H1 (cell line): ENCODE data around the gene RAB3A. TPM values are rescaled to one million over a fixed set of nuclear protein-coding genes. Genes with fewer than 3 reads are reported as not detected.

Source experiments
- POLR2A ChIP-seq, 2 experiments: IDR thresholded peaks; 1 replicate in 1 of 2; 2 replicates in 1 of 2; pipeline ENCODE4 v1.6.1; 2011; ENCODE audit warnings: low read depth in 2 of 2, low read length in 2 of 2, mild to moderate bottlenecking in 2 of 2; ENCODE audit errors: control extremely low read depth in 1 of 2
- RBBP5 ChIP-seq: IDR thresholded peaks from 2 replicates; pipeline ENCODE4 v1.7.1; 2012; ENCODE audit warnings: low read depth, mild to moderate bottlenecking, inconsistent platforms, low read length, moderate library complexity, borderline replicate concordance
- SIRT6 ChIP-seq: IDR thresholded peaks from one replicate; pipeline ENCODE4 v1.7.1; 2012; ENCODE audit warnings: low read length, inconsistent platforms
- polyA plus RNA-seq, 7 experiments: library from polyadenylated mRNA; depleted of rRNA in 3 of 7; stranded (reverse) in 5 of 7; unstranded in 2 of 7; fragments of >200 nt in 5 of 7; fragments of 200-250 nt in 2 of 7; gene quantifications; 1 replicate in 5 of 7; 2 replicates in 1 of 7; 4 replicates in 1 of 7; pipeline versions ENCODE4 v1.2.1 to v1.2.3, GENCODE V29; 2011 to 2013; ENCODE audit warnings: missing spikeins in 2 of 7, mixed read lengths in 2 of 7
- total RNA-seq: library from RNA; stranded (reverse); fragmentation: NEBNext Ultra II Directional; extraction: Animal tissue kit (Norgen Biotek cat#: 25700); gene quantifications from 2 replicates; pipeline ENCODE4 v1.2.1, GENCODE V29; 2021
- TF ChIP-seq, protein P1 (sequence below), 3 experiments: IDR thresholded peaks; 1 replicate in 2 of 3; 2 replicates in 1 of 3; pipeline versions ENCODE4 v1.5.1 to v1.6.1; 2011; ENCODE audit warnings: low read length in 3 of 3, mild to moderate bottlenecking in 3 of 3, inconsistent platforms in 2 of 3, low read depth in 1 of 3, moderate library complexity in 1 of 3; ENCODE audit not compliant: insufficient read depth in 1 of 3; ENCODE audit errors: control extremely low read depth in 1 of 3

RAB3A gene
- total and polyA plus RNA-seq, 2 of the 8 experiments (the other 6 are each of a cell fraction or from before 2014, with no cell fraction given): 13.6 to 14.2 TPM

DNA sequence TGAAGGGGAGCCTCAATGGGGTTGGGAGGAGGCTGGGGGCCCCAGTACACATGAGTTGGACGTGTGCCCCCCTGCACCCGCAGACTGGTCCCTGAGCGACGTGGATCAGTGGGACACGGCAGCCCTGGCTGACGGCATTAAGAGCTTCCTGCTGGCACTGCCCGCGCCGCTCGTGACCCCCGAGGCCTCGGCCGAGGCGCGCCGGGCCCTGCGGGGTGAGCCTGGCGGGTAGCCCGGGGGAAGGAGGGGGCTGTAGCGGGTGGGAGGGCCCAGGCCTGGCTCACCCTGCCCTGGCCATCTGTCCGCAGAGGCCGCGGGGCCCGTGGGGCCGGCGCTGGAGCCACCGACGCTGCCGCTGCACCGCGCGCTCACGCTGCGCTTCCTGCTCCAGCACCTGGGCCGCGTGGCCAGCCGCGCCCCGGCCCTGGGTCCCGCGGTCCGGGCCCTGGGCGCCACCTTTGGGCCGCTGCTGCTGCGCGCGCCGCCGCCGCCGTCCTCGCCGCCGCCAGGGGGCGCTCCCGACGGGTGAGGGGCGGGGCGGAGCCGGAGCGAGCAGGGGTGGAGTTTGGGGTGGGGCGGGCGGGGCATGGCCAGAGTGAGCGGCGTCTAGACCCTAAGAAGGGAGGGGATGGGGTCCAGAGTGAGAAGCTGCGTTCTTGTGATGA is 42.7 kb downstream of the RAB3A start (continued):
- TF ChIP-seq, protein P1, sequence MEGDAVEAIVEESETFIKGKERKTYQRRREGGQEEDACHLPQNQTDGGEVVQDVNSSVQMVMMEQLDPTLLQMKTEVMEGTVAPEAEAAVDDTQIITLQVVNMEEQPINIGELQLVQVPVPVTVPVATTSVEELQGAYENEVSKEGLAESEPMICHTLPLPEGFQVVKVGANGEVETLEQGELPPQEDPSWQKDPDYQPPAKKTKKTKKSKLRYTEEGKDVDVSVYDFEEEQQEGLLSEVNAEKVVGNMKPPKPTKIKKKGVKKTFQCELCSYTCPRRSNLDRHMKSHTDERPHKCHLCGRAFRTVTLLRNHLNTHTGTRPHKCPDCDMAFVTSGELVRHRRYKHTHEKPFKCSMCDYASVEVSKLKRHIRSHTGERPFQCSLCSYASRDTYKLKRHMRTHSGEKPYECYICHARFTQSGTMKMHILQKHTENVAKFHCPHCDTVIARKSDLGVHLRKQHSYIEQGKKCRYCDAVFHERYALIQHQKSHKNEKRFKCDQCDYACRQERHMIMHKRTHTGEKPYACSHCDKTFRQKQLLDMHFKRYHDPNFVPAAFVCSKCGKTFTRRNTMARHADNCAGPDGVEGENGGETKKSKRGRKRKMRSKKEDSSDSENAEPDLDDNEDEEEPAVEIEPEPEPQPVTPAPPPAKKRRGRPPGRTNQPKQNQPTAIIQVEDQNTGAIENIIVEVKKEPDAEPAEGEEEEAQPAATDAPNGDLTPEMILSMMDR (IDR thresholded peaks at IDR 0.05; ENCODE audit: control extremely low read depth in 1 of 3, insufficient read depth in 1 of 3, low read depth in 1 of 3, low read length in 3 of 3): peak; percentile 47 to 93 (median 72)
- no peak for TF ChIP-seq RBBP5
- no peak for TF ChIP-seq SIRT6
- peak in 1 of 2 experiments; percentile 43; a peak in 1 of 3 replicates for TF ChIP-seq POLR2A (IDR thresholded peaks at IDR 0.05; ENCODE audit: control extremely low read depth in 1 of 2, low read depth in 2 of 2, low read length in 2 of 2)
